ENCODE results near the gene EPN1.
A peak's percentile ranks its signal among the peaks of the same experiment; 100 is the strongest.

Gene EPN1

DNA sequence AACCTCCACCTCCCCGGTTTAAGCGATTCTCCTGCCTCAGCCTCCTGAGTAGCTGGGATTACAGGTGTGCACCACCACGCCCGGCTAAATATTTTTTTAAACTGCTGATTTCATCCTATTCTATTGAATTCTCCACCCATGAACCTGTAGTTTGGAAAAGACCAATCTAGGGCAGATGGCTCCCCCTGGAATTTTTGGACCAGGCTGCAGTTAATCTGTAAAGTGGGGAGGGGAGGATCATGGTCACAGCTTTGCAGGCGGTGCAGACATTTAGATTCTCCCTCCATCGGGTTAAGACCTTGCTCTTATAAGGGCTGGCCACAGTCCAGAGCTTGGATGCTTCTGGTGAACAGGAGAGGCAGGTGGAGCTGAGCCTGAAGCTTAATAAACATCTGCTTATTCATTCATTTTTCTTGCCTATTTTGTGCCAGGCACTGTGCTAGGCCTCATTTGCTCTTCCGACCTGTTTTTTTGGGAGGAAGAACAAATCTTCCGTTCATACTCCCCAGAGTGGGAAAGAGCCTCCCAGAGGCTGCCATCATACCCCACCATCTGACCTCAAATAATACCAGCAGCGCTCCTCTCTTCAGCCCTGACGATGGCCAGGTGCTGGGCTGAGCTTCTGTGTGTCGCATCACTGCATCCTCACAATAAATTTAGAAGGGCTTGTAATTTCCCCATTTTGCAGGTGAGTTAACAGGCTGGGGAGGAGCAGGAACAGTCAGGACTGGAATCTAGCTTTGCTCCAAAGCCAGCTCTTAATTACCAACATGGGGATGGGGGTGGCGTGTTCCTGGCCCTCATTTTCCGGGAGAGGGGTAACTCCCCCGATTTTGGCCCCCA is 27.9 kb upstream of the EPN1 start:
- ATAC-seq = no peak

GRCh38 chr19:55647732-55648584 is 27.1 kb upstream of the EPN1 start, which contains the start of gene CCDC106:
TSS of gene CCDC106 (plus strand) at chr19:55648212. CDS start at chr19:55649047, 835 bp downstream.
- peak; percentile 4 for ATAC-seq
- peak; percentile 65 for DNase-seq

More for the DNA sequence above, 27.9 kb upstream of the EPN1 start:
- DNase-seq = no peak

DNA sequence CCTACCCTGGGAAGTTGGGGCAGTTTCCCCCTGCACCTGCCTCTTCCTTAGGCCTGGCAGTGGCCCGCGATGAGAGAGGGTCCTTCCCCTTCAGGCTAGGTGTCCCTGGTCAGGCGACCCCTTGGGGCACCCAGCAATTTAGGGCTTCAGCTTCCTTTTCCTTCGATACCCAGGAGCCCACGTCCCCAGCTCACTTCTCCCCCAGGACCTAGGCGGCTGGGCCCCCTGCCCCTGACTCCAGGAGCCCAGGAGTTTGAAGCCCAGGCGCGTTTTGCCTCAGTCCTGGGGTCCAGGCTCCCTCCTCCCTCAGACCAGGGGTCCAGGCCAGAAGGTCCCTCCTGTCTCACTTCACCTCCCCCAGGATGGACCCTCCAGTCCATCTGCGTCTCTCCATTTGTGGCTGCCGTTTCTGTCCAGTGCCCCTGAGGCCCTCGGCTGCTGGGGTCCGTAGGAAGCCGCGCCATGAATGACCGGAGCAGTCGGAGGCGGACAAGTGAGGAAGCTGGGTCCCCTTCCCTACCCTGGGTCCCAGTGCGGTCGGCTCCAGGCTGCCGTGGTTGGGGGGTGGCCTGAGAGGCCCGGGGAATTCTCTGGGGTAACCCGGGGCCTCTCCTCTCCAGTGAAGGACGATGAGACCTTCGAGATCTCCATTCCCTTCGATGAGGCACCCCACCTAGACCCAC is 26.3 kb upstream of the EPN1 start:
- no peak for DNase-seq
- no peak for ATAC-seq

DNA sequence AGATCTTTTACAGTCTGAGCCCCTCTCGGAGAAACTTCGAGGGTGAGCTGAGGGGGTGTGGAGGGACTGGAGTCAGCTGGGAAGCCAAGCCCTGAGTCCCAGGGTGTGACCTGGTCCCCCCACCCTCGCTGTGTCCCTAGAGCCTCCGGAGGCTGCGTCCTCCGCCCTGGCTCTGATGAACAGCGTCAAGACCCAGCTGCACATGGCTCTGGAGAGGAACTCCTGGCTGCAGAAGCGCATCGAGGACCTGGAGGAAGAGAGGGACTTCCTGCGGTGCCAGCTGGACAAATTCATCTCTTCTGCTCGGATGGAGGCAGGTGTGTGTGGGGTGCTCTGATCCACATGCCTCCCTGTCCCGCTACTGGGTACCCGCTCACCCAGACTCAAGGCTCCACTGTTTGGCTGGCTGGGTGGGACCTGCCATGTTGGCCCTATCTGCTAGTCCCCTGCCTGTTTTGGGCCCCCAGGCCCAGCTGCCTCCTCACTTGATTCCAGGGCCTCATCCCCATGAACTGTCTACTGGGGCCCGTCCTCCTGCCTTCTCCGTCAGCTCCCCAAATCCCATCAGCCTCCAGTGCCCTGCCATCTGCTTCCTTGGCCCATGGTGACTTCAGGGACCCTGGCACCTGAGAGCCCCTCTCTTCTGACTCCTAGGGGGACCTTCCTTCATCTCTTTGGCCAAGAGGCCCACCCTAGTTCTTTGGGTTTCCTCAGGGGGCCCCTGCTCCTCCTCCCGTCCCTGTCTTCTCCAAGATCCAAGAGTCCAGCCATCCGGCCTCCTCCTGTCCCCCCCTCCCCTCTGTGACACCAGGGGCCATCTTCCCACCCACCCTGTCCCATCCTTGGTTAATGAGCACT is 25.5 kb upstream of the EPN1 start:
- no peak for ATAC-seq
- no peak for DNase-seq

DNA sequence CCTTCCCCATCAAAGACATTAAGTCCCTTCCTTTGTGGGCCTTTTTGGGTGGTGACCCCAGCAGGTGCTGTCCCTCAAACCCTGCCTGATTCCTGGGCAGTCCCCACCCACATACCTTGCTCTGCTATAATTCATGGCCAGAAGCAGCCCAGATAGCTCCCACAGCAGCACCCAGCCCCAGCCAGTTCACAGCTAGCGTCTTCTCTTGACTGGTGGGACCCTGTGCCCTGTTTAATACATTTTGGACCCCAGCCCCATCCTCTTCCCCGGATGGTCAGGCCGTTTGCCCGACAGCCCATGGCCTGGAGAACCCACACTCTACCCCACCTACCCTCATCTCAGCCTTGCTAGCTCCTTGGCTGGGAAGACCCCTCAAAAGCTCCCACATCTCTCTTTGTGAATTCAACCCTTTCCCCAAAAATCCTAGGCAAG is 24.9 kb upstream of the EPN1 start:
- DNase-seq (peak; percentile 66), ATAC-seq (no peak)

- ATAC-seq (no peak), DNase-seq (no peak)
Observed at GRCh38 chr19:55650602-55651230, 24.3 kb upstream of the EPN1 start.

- DNase-seq (no peak), ATAC-seq (no peak)
Observed at GRCh38 chr19:55651236-55651635, 23.8 kb upstream of the EPN1 start.

GRCh38 chr19:55652311-55653128 is 22.5 kb upstream of the EPN1 start:
- DNase-seq = no peak
- no peak for ATAC-seq

GRCh38 chr19:55653651-55654322 is 21.2 kb upstream of the EPN1 start:
- DNase-seq (peak; percentile 96), ATAC-seq (peak; percentile 48)

DNA sequence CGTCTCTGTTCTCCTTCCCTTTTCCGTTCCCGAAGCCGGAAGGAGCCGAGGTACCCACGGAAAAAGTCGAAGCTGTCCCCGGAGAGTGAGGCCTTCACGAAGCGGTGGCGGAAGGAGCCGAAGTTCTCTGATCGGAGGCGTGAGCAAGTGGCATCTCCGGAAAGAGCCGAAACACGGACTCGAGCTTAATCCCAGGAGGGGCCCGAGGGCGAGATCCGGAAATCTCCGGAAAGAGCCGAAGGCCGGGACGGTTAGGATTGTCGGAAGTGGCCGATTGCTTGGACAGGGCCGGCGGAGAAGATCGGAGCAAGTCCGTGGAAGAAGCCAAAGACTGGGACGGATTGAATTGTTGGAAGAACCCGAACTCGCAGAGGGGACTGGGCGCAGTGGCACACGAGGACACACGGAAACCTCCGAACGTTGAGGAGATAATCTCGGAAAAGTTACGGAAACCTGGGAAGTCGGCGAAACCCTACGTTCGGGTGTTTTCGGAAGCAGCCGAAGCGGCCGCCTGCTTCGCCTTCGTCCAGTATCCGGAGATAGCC is 20.6 kb upstream of the EPN1 start:
- peak; percentile 76 for ATAC-seq

DNA sequence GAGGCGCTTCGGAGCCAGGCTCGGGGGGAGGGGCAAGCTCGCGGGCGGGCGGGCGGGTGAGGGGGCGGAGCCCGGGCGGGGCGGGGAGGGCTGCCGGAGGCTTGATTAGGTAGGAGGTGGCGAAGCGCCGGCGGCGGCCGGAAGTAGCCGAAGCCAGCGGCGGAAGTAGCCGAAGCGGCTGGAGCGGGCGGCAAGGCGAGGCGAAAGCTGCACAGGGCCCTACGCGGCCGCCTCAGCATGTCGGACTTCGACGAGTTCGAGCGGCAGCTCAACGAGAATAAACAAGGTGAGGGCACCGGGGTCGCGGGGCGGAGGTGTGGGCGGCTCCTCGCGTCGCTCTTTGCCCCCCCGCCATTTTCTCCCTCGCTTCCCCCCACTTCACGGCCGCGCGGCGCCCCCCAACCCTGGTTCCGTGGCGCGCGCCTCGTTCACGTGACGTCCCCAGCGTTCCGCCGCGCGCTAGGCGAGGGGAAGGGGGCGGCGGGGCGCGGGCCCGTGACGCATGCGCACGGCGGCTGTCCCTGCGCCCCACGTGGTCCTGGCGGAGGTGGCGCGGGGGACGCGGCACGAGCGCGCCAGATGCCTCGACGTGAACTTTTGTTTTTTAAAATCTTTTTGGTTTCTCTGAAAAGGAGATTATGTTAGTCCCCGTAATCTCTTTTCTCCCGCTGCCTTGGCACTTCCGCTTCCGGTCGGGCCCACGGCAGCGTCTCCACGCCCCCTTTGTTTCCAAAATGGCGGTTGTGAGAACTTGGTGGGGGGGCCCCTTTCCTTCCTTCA is 20.0 kb upstream of the EPN1 start, which contains the start of gene U2AF2:
U2AF2 (plus strand) TSS at position 168 of the 780 bp plus-strand sequence; CDS start at position 238, 70 bp downstream.
- DNase-seq (peak; percentile 98), ATAC-seq (peak; percentile 55)

More for the DNA sequence above, 20.6 kb upstream of the EPN1 start:
- DNase-seq = peak; percentile 98

DNA sequence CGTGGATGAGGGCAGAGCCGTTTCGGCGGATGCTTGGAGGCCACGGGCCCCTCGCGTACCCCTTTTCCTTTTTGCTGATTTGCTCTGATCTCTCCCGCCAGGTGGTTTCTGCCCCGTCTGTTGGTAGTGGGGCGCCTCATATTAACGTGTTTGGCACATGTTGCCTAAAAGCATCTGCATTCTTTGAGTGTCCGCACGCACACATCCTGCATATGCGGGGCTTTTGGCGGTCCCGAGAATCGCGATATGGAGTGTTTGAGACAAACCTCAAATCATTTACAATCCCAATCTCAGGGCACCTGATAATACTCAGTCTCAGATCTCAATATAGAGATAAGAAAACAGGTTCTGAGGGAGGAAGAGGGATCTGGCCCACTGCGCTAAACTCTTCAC is 19.4 kb upstream of the EPN1 start:
- ATAC-seq = no peak

GRCh38 chr19:55656552-55656951 is 18.5 kb upstream of the EPN1 start:
- no peak for DNase-seq
- no peak for ATAC-seq

More for the DNA sequence above, 19.4 kb upstream of the EPN1 start:
- no peak for DNase-seq

- DNase-seq = no peak
- no peak for ATAC-seq
Observed at GRCh38 chr19:55656988-55657747, 17.9 kb upstream of the EPN1 start.

DNA sequence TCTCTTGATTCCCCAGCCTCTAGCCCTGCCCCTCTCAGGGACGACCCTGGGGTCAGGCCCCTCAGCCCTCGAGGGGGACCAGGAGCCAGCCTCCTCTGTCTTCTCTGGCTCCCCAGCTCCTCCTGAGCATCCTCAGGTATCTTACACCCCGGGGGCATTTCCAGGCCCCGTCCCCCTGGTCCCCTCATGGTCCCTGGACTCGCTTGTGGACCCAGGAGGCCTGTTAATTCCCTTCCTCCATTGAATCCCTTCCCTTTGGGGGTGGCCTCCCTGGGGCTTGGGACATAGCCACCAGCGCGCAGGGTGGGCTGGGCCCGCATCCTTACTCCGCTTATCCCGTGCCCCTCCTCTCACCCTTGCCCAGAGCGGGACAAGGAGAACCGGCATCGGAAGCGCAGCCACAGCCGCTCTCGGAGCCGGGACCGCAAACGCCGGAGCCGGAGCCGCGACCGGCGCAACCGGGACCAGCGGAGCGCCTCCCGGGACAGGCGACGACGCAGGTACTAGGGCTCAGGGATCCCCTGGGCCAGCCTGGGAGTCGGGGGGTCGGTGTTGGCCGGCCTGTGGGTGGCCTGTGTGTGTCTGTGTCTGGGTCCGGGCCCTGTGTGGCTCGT is 16.1 kb upstream of the EPN1 start:
- DNase-seq (no peak), ATAC-seq (no peak)

- ATAC-seq = no peak
Observed at GRCh38 chr19:55659822-55660221, 15.2 kb upstream of the EPN1 start.

DNA sequence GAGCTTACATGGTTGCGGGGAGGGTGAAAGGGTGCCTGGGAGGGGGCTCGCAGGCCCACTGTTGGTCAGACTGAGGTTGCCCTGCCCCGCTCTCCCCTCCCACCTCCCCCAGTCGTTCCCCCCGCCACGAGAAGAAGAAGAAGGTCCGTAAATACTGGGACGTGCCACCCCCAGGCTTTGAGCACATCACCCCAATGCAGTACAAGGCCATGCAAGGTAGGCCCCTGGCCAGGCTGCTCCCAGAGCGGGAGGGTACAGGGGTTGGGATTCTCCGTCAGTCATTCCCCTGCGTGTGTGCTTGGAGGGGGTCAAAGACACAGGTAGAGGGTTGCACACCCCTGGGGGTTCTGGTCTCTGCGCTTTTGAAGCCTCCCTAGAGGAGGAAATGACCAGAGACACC is 14.6 kb upstream of the EPN1 start:
- ATAC-seq = no peak
- DNase-seq = no peak

More at GRCh38 chr19:55659822-55660221, 15.2 kb upstream of the EPN1 start:
- DNase-seq = no peak
